GM12878 (cell line): Measurements from ENCODE around the gene TNFRSF9. TPM values are rescaled to one million over a fixed set of nuclear protein-coding genes. Genes with fewer than 3 reads are reported as not detected.

Experiments
- ATAC-seq: fragments of 200-7000 bp; cut with Tn5 transposase; 3 replicates; pipeline ENCODE4 v1.9.1; 2020; ENCODE audit warnings: mild to moderate bottlenecking, moderate library complexity
- BruUV-seq: library from RNA; stranded (reverse); fragments of 400-500 nt; replicated peaks from 2 replicates; lab custom pipeline; 2021; lab: Mats Ljungman, UMichigan
- CTCF ChIA-PET: fragments of 300-600 bp; sonication (Branson Sonifier 250); formaldehyde crosslinking; extraction: SDS; loops from one replicate; lab custom pipeline; 2021; ENCODE audit warnings: inconsistent platforms; lab: Yijun Ruan, JAX
- POLR2A ChIA-PET: fragments of 350-600 bp; formaldehyde crosslinking; extraction: SDS; loops from one replicate; lab custom pipeline; 2021; ENCODE audit warnings: inconsistent platforms; lab: Charles Lee
- RAD21 ChIA-PET: fragments of 300-600 bp; sonication (Branson Sonifier 250); formaldehyde crosslinking; loops from one replicate; lab custom pipeline; 2023; ENCODE audit warnings: antibody characterized with exemption; ENCODE audit not compliant: unreplicated experiment; lab: Charles Lee
- SMC1A ChIA-PET: fragments of 300-600 bp; sonication (Branson Sonifier 250); formaldehyde crosslinking; loops from one replicate; lab custom pipeline; 2023; ENCODE audit not compliant: unreplicated experiment, uncharacterized antibody; lab: Charles Lee
- DNase-seq: peaks from one replicate; pipeline ENCODE4 v3.0.0-alpha.2; 2011; ENCODE audit warnings: low read depth, low spot score
- FAIRE-seq: peaks from 3 replicates; lab custom pipeline; 2011; peaks lifted over from hg19 to GRCh38; lab: Jason Lieb, UNC
- H2AFZ ChIP-seq: 2 replicates; pipeline ENCODE4 v1.6.0; 2011; ENCODE audit warnings: low read depth, low read length, control low read depth; ENCODE audit not compliant: control insufficient read depth
- H3K27ac ChIP-seq: 2 replicates; pipeline ENCODE4 v1.5.1; 2011; ENCODE audit warnings: control low read depth; ENCODE audit not compliant: control insufficient read depth, insufficient read depth
- H3K27me3 ChIP-seq, 2 experiments: replicated peaks in 1 of 2; 2 replicates each; pipeline versions ENCODE4 v1.6.0 to v1.6.1; 2011; ENCODE audit warnings: low read length in 1 of 2; ENCODE audit not compliant: control insufficient read depth in 2 of 2, insufficient read depth in 2 of 2
- H3K36me3 ChIP-seq, 2 experiments: 2 replicates each; pipeline ENCODE4 v1.5.1; 2011; ENCODE audit warnings: low read length in 1 of 2; ENCODE audit not compliant: control insufficient read depth in 2 of 2, insufficient read depth in 2 of 2
- H3K4me1 ChIP-seq: 2 replicates; pipeline ENCODE4 v1.6.1; 2011; ENCODE audit warnings: mild to moderate bottlenecking, low read length, moderate library complexity, mixed read lengths; ENCODE audit not compliant: control insufficient read depth, insufficient read depth
- H3K4me2 ChIP-seq: 2 replicates; pipeline ENCODE4 v1.6.0; 2011; ENCODE audit warnings: control low read depth; ENCODE audit not compliant: control insufficient read depth, insufficient read depth
- H3K4me3 ChIP-seq: fragments of 200-600 bp; sonication (generic); 2 replicates; pipeline ENCODE4 v1.5.1; 2016
- H3K79me2 ChIP-seq: 2 replicates; pipeline ENCODE4 v1.6.0; 2011; ENCODE audit warnings: low read length; ENCODE audit not compliant: control insufficient read depth, insufficient read depth
- H3K9ac ChIP-seq: 2 replicates; pipeline ENCODE4 v1.8.0; 2011; ENCODE audit warnings: low read length, control low read depth, mixed read lengths; ENCODE audit not compliant: control insufficient read depth, insufficient read depth
- H3K9me3 ChIP-seq: replicated peaks from 3 replicates; pipeline ENCODE4 v1.5.1; 2011; ENCODE audit warnings: mild to moderate bottlenecking, low read length; ENCODE audit not compliant: control insufficient read depth, insufficient read depth
- H4K20me1 ChIP-seq: 2 replicates; pipeline ENCODE4 v1.6.0; 2011; ENCODE audit not compliant: control insufficient read depth, insufficient read depth
- CBX5 ChIP-seq: sonication (generic); IDR thresholded peaks from 2 replicates; pipeline ENCODE4 v1.6.1; 2016; ENCODE audit warnings: low read depth, moderate library complexity, mild to moderate bottlenecking, inconsistent platforms
- EED ChIP-seq: sonication (generic); IDR thresholded peaks from 2 replicates; pipeline ENCODE4 v1.6.1; 2016; ENCODE audit warnings: antibody characterized with exemption, low read depth
- GABPA ChIP-seq: IDR thresholded peaks from 2 replicates; pipeline ENCODE4 v1.6.1; 2014; ENCODE audit warnings: antibody characterized with exemption, low read depth, mild to moderate bottlenecking, inconsistent platforms
- HDGF ChIP-seq: fragments of 450-650 bp; IDR thresholded peaks from 2 replicates; pipeline ENCODE4 v1.6.1; 2016; ENCODE audit warnings: antibody characterized with exemption
- MTA2 ChIP-seq: fragments of 450-650 bp; IDR thresholded peaks from 2 replicates; pipeline ENCODE4 v1.6.1; 2016; ENCODE audit warnings: low read depth, mild to moderate bottlenecking, moderate library complexity
- NFIC ChIP-seq: IDR thresholded peaks from 2 replicates; pipeline ENCODE4 v1.6.1; 2012; ENCODE audit warnings: low read depth, mild to moderate bottlenecking, inconsistent platforms, low read length, moderate library complexity
- POU2F2 ChIP-seq: IDR thresholded peaks from 3 replicates; pipeline ENCODE4 v1.6.1; 2011; ENCODE audit warnings: low read depth, mild to moderate bottlenecking, low read length, borderline replicate concordance
- RAD21 ChIP-seq: IDR thresholded peaks from 2 replicates; pipeline ENCODE4 v1.6.1; 2011; ENCODE audit warnings: mild to moderate bottlenecking, low read depth, low read length, moderate library complexity; ENCODE audit not compliant: insufficient read depth
- SREBF1 ChIP-seq: IDR thresholded peaks from 2 replicates; pipeline ENCODE4 v1.6.1; 2012; ENCODE audit warnings: mild to moderate bottlenecking, low read length
- TAF1 ChIP-seq: IDR thresholded peaks from 2 replicates; pipeline ENCODE4 v1.6.1; 2011; ENCODE audit warnings: mild to moderate bottlenecking, low read depth, low read length, borderline replicate concordance
- WGBS: methylation state at CpG from one replicate; pipeline ENCODE4 v1.1.6; 2016; ENCODE audit warnings: low lambda C conversion rate; ENCODE audit not compliant: insufficient replicate concordance, insufficient coverage; ENCODE audit errors: missing lambda C conversion rate; 5-methylcytosine and 5-hydroxymethylcytosine counted together
- in situ Hi-C: fragments of 300-500 bp; cut with MboI; formaldehyde crosslinking; loops from 9 replicates; pipeline ENCODE4 v1.14.3; 2018; ENCODE audit warnings: mixed read lengths
- intact Hi-C: fragments of 100-400 bp; cut with micrococcal nuclease; formaldehyde crosslinking; loops from one replicate; pipeline ENCODE4 v1.14.2; 2022; ENCODE audit not compliant: unreplicated experiment
- polyA plus RNA-seq, 11 experiments: library from polyadenylated mRNA; depleted of rRNA in 4 of 11; unstranded in 6 of 11; stranded (reverse) in 5 of 11; fragments of >200 nt; fragmentation: Nextera tagmentation in 4 of 11; fragmentation: Illumina TruSeq in 1 of 11; extraction: Ambion mirVana in 4 of 11; extraction: Trizol in 1 of 11; gene quantifications; 1 replicate in 1 of 11; 2 replicates in 10 of 11; pipeline versions ENCODE4 v1.2.1 to v1.2.3, GENCODE V29; 2011 to 2016; ENCODE audit warnings: inconsistent platforms in 2 of 11, missing spikeins in 2 of 11, low read depth in 1 of 11
- total RNA-seq, 4 experiments: library from RNA; depleted of rRNA in 3 of 4; stranded (reverse); fragments of >200 nt in 3 of 4; fragmentation: Illumina TruSeq in 1 of 4; extraction: Trizol in 1 of 4; gene quantifications; 2 replicates each; pipeline versions ENCODE4 v1.2.1 to v1.2.3, GENCODE V29; 2013 to 2021
- TF ChIP-seq, protein P1 (sequence below): IDR thresholded peaks from 2 replicates; pipeline ENCODE4 v1.6.1; 2012; ENCODE audit warnings: improper control_type of control experiment, low read depth, low read length; ENCODE audit not compliant: insufficient replicate concordance
- TF ChIP-seq, protein P2 (sequence below): IDR thresholded peaks from 2 replicates; pipeline ENCODE4 v1.6.1; 2012; ENCODE audit warnings: mild to moderate bottlenecking, low read depth, low read length

TNFRSF9 gene
- total and polyA plus RNA-seq, 10 of the 15 experiments (the other 5 are each of a cell fraction or from before 2014, with no cell fraction given): 2.0 to 25.6 (median 5.8) TPM

- TF ChIP-seq HDGF: no peak
- TF ChIP-seq EED: no peak
- no peak for TF ChIP-seq CBX5
- TF ChIP-seq MTA2: no peak
Measured at GRCh38 chr1:7940034-7940433, 605 bp downstream of the TNFRSF9 start (continued).

DNA sequence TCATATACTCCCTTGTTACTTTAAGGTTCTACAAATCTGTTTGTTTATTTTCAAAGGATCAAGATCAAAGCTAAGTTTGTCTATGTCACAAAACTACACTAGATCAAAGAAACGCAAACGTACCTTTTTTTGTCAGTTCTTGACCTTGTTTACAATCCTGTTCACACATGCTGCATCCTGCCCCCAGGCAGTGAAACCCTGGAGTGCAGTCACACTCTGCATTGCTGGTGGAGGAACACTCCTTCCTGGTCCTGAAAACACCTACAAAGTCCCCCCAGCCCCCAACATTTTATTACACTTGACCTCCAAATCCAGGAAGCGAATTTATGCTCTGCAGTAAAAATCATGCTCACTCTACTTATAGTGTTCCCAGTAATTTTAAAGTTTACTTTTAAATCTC lies 2.6 kb downstream of the TNFRSF9 start:
- FAIRE-seq: no peak
- WGBS: 64% methylated on average over 3 of the region's 3 CpGs
- H3K4me3 ChIP-seq: no peak overlapping the region
- ChIA-PET CTCF (interaction anchor here (2.2 kb wide), 1 partner anchor 10 kb away, joined by 8 read pairs; no protein-coding TSS in a partner anchor), RAD21 (no interaction called here), SMC1A (interaction anchor here (0.7 kb wide), 1 partner anchor 17 kb away, joined by 3 read pairs; no protein-coding TSS in a partner anchor), POLR2A (interaction anchor here (1.1 to 1.4 kb wide), 2 partner anchors 8 to 13 kb away, joined by 3 to 4 read pairs; no protein-coding TSS in a partner anchor)
- TF ChIP-seq GABPA (no peak), TAF1 (no peak), MTA2 (no peak), NFIC (no peak), SREBF1 (no peak), RAD21 (no peak), POU2F2 (no peak)
- TF ChIP-seq, protein P1, sequence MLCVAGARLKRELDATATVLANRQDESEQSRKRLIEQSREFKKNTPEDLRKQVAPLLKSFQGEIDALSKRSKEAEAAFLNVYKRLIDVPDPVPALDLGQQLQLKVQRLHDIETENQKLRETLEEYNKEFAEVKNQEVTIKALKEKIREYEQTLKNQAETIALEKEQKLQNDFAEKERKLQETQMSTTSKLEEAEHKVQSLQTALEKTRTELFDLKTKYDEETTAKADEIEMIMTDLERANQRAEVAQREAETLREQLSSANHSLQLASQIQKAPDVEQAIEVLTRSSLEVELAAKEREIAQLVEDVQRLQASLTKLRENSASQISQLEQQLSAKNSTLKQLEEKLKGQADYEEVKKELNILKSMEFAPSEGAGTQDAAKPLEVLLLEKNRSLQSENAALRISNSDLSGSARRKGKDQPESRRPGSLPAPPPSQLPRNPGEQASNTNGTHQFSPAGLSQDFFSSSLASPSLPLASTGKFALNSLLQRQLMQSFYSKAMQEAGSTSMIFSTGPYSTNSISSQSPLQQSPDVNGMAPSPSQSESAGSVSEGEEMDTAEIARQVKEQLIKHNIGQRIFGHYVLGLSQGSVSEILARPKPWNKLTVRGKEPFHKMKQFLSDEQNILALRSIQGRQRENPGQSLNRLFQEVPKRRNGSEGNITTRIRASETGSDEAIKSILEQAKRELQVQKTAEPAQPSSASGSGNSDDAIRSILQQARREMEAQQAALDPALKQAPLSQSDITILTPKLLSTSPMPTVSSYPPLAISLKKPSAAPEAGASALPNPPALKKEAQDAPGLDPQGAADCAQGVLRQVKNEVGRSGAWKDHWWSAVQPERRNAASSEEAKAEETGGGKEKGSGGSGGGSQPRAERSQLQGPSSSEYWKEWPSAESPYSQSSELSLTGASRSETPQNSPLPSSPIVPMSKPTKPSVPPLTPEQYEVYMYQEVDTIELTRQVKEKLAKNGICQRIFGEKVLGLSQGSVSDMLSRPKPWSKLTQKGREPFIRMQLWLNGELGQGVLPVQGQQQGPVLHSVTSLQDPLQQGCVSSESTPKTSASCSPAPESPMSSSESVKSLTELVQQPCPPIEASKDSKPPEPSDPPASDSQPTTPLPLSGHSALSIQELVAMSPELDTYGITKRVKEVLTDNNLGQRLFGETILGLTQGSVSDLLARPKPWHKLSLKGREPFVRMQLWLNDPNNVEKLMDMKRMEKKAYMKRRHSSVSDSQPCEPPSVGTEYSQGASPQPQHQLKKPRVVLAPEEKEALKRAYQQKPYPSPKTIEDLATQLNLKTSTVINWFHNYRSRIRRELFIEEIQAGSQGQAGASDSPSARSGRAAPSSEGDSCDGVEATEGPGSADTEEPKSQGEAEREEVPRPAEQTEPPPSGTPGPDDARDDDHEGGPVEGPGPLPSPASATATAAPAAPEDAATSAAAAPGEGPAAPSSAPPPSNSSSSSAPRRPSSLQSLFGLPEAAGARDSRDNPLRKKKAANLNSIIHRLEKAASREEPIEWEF: no peak
- TF ChIP-seq, protein P2, sequence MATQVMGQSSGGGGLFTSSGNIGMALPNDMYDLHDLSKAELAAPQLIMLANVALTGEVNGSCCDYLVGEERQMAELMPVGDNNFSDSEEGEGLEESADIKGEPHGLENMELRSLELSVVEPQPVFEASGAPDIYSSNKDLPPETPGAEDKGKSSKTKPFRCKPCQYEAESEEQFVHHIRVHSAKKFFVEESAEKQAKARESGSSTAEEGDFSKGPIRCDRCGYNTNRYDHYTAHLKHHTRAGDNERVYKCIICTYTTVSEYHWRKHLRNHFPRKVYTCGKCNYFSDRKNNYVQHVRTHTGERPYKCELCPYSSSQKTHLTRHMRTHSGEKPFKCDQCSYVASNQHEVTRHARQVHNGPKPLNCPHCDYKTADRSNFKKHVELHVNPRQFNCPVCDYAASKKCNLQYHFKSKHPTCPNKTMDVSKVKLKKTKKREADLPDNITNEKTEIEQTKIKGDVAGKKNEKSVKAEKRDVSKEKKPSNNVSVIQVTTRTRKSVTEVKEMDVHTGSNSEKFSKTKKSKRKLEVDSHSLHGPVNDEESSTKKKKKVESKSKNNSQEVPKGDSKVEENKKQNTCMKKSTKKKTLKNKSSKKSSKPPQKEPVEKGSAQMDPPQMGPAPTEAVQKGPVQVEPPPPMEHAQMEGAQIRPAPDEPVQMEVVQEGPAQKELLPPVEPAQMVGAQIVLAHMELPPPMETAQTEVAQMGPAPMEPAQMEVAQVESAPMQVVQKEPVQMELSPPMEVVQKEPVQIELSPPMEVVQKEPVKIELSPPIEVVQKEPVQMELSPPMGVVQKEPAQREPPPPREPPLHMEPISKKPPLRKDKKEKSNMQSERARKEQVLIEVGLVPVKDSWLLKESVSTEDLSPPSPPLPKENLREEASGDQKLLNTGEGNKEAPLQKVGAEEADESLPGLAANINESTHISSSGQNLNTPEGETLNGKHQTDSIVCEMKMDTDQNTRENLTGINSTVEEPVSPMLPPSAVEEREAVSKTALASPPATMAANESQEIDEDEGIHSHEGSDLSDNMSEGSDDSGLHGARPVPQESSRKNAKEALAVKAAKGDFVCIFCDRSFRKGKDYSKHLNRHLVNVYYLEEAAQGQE: no peak
- H3K36me3 ChIP-seq: no peaks in the 10 kb centered on the region
- H3K9me3 ChIP-seq: no peaks in the 10 kb centered on the region
- intact Hi-C loops: no loop called here
- no peaks in the 10 kb centered on the region for H4K20me1 ChIP-seq
- peaks cover 5% of the 10 kb centered on the region; the same call in 1 of the 2 replicates for H3K4me1 ChIP-seq
- in situ Hi-C loops: no loop called here
- DNase-seq: no peak
- no peak for ATAC-seq
- H3K27ac ChIP-seq: no peak overlapping the region
- no peak overlapping the region for H3K4me2 ChIP-seq
- H3K79me2 ChIP-seq: no peaks in the 10 kb centered on the region
- peaks cover 5 to 8% of the 10 kb centered on the region in 2 experiments; a peak in 3 of 4 replicates for H3K27me3 ChIP-seq
- H3K9ac ChIP-seq: no peak overlapping the region
- no peak overlapping the region for H2AFZ ChIP-seq
- no TSS peak for BruUV-seq
